Mesenchymal stem cell (in vitro differentiated cells and primary cell): ENCODE data around the gene KCNK7. TPM values are rescaled to one million over a fixed set of nuclear protein-coding genes. Genes with fewer than 3 reads are reported as not detected.
A peak's percentile ranks its signal among the peaks of the same experiment; 100 is the strongest.

Source experiments
- DNase-seq: peaks from one replicate; pipeline ENCODE4 v3.0.0-alpha.2; 2013
- H2AFZ ChIP-seq: one replicate; pipeline ENCODE4 v1.6.1; 2013; ENCODE audit warnings: low read depth, mild to moderate bottlenecking, control low read depth, inconsistent platforms, low read length, moderate library complexity
- H2AK5ac ChIP-seq: 2 replicates; pipeline ENCODE4 v1.6.1; 2013; ENCODE audit warnings: low read length, moderate library complexity, mild to moderate bottlenecking, inconsistent platforms; ENCODE audit not compliant: severe bottlenecking
- H2BK120ac ChIP-seq: one replicate; pipeline ENCODE4 v1.6.1; 2013; ENCODE audit warnings: low read depth, mild to moderate bottlenecking, inconsistent platforms, low read length, moderate library complexity
- H2BK12ac ChIP-seq, 2 experiments: one replicate each; pipeline ENCODE4 v1.6.1; 2013; ENCODE audit warnings: inconsistent platforms in 2 of 2, low read length in 2 of 2, mild to moderate bottlenecking in 2 of 2, moderate library complexity in 2 of 2, control low read depth in 1 of 2
- H2BK15ac ChIP-seq: one replicate; pipeline ENCODE4 v1.6.1; 2013; ENCODE audit warnings: mild to moderate bottlenecking, low read depth, inconsistent platforms; ENCODE audit not compliant: poor library complexity, severe bottlenecking
- H2BK5ac ChIP-seq: 2 replicates; pipeline ENCODE4 v1.6.1; 2013; ENCODE audit warnings: low read depth, mild to moderate bottlenecking, low read length, control low read depth, inconsistent platforms; ENCODE audit not compliant: poor library complexity, severe bottlenecking
- H3K14ac ChIP-seq, 2 experiments: one replicate each; pipeline ENCODE4 v1.6.1; 2013; ENCODE audit warnings: inconsistent platforms in 2 of 2, low read length in 2 of 2, control low read depth in 1 of 2, mild to moderate bottlenecking in 1 of 2, moderate library complexity in 1 of 2
- H3K18ac ChIP-seq, 2 experiments: one replicate each; pipeline ENCODE4 v1.6.1; 2013; ENCODE audit warnings: inconsistent platforms in 2 of 2, low read length in 2 of 2, control low read depth in 1 of 2, low read depth in 1 of 2, mild to moderate bottlenecking in 1 of 2
- H3K23ac ChIP-seq, 2 experiments: one replicate each; pipeline ENCODE4 v1.6.1; 2013; ENCODE audit warnings: inconsistent platforms in 2 of 2, low read length in 2 of 2, mild to moderate bottlenecking in 2 of 2, moderate library complexity in 2 of 2, control low read depth in 1 of 2
- H3K27ac ChIP-seq: 2 replicates; pipeline ENCODE4 v1.5.1; 2013; ENCODE audit warnings: mild to moderate bottlenecking, moderate library complexity, low read length, control low read depth, inconsistent platforms; ENCODE audit not compliant: poor library complexity, severe bottlenecking
- H3K27me3 ChIP-seq, 2 experiments: 2 replicates each; pipeline versions ENCODE4 v1.6.1 to v1.7.0; 2013; ENCODE audit warnings: low read length in 2 of 2, mild to moderate bottlenecking in 2 of 2, moderate library complexity in 2 of 2, control low read depth in 1 of 2, inconsistent platforms in 1 of 2; ENCODE audit not compliant: control insufficient read depth in 1 of 2, insufficient read depth in 1 of 2
- H3K36me3 ChIP-seq, 2 experiments: 2 replicates each; pipeline versions ENCODE4 v1.6.1 to v1.7.0; 2013; ENCODE audit warnings: low read length in 2 of 2, control low read depth in 1 of 2, inconsistent platforms in 1 of 2, low read depth in 1 of 2, mild to moderate bottlenecking in 1 of 2; ENCODE audit not compliant: insufficient read depth in 2 of 2, control insufficient read depth in 1 of 2
- H3K4ac ChIP-seq, 2 experiments: one replicate each; pipeline ENCODE4 v1.6.1; 2013; ENCODE audit warnings: inconsistent platforms in 2 of 2, low read length in 2 of 2, mild to moderate bottlenecking in 2 of 2, moderate library complexity in 2 of 2, control low read depth in 1 of 2, low read depth in 1 of 2
- H3K4me1 ChIP-seq: 2 replicates; pipeline ENCODE4 v1.6.1; 2013; ENCODE audit warnings: low read depth, low read length, control low read depth; ENCODE audit not compliant: control insufficient read depth, insufficient read depth
- H3K4me2 ChIP-seq: 2 replicates; pipeline ENCODE4 v1.6.1; 2013; ENCODE audit warnings: low read length, mild to moderate bottlenecking, inconsistent platforms; ENCODE audit not compliant: poor library complexity, severe bottlenecking
- H3K4me3 ChIP-seq, 2 experiments: 2 replicates each; pipeline versions ENCODE4 v1.5.1 to v1.7.0; 2013; ENCODE audit warnings: low read length in 2 of 2, mild to moderate bottlenecking in 2 of 2, control low read depth in 1 of 2, low read depth in 1 of 2; ENCODE audit not compliant: insufficient read depth in 1 of 2
- H3K79me1 ChIP-seq: replicated peaks from 2 replicates; pipeline ENCODE4 v1.6.1; 2013; ENCODE audit warnings: mild to moderate bottlenecking, control low read depth, low read length, inconsistent platforms; ENCODE audit not compliant: poor library complexity, severe bottlenecking
- H3K9ac ChIP-seq: 2 replicates; pipeline ENCODE4 v1.7.0; 2013; ENCODE audit warnings: mild to moderate bottlenecking, low read length, moderate library complexity
- H3K9me3 ChIP-seq: 2 replicates; pipeline ENCODE4 v1.7.0; 2013; ENCODE audit warnings: mild to moderate bottlenecking, low read length; ENCODE audit not compliant: control insufficient read depth
- H4K8ac ChIP-seq: one replicate; pipeline ENCODE4 v1.6.1; 2013; ENCODE audit warnings: inconsistent platforms, mild to moderate bottlenecking, low read length, moderate library complexity
- H4K91ac ChIP-seq: one replicate; pipeline ENCODE4 v1.6.1; 2013; ENCODE audit warnings: mild to moderate bottlenecking, low read length, inconsistent platforms
- WGBS: methylation state at CpG from one replicate; pipeline ENCODE4 v1.1.7; 2013; ENCODE audit warnings: mixed read lengths; 5-methylcytosine and 5-hydroxymethylcytosine counted together
- polyA plus RNA-seq, 2 experiments: library from polyadenylated mRNA; stranded (reverse); fragments of 200-250 nt; gene quantifications; one replicate each; pipeline ENCODE4 v1.2.3, GENCODE V29; 2013

The KCNK7 gene, protein sequence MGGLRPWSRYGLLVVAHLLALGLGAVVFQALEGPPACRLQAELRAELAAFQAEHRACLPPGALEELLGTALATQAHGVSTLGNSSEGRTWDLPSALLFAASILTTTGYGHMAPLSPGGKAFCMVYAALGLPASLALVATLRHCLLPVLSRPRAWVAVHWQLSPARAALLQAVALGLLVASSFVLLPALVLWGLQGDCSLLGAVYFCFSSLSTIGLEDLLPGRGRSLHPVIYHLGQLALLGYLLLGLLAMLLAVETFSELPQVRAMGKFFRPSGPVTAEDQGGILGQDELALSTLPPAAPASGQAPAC
- polyA plus RNA-seq (2013, experiment 1 of 2), result 0.04 TPM
- polyA plus RNA-seq (2013, experiment 2 of 2), result 0.08 TPM

DNA sequence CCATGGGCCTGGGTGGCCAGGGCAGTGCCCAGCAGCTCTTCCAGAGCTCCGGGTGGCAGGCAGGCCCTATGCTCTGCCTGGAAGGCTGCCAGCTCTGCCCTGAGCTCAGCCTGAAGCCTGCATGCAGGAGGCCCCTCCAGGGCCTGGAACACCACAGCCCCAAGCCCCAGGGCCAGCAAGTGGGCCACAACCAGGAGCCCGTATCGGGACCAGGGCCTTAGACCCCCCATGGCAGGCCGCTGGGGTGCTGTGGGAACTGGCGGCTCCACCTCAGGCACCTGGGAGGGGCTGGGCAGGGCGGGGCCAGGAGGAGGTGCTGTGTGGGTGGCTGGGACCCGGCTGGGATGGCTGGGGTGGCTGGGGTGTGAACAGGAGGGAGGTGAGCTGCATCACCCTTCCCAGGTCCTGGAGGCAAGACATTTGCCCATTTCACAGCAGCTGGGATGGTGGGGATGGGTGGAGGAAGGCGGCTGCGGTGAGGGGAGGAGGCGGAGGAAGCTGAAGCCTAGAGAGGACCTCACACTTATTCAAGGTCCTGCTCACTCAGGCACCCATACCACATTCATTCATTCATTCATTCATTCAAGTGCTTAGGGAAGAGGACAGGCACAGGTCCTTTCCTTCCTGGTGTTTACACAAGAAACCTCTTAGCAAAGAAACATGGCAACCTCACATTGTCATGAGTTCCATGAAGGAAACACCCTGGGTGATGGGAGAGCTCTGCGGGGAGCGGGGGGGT lies at the start of gene KCNK7:
Gene KCNK7 (minus strand): TSS at position 258 of the 739 bp plus-strand sequence. CDS start 28 bp downstream, at position 230.
- WGBS, result 87% methylated on average over 12 of the region's 12 CpGs
- no peak for DNase-seq
- no peaks in the 10 kb centered on the region for H3K27me3 ChIP-seq

DNA sequence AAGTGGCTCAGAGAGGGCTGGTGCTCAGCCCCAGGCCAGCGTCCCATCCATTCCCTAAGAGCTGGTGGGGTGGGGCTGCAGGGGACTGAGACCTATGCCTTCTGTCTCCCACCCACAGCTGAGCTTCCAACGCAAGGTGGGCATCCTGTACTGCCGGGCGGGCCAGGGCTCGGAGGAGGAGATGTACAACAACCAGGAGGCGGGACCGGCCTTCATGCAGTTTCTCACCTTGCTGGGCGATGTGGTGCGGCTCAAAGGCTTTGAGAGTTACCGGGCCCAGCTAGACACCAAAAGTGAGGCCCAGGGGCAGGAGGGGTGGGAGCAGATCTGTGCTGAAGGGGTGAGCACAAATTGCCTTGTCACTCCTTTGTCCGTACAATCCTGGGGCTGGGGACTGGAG lies 49.2 kb upstream of the KCNK7 start:
- DNase-seq, result no peak
- no peaks in the 10 kb centered on the region for H3K27me3 ChIP-seq
- no peak overlapping the region for H3K9ac ChIP-seq
- H3K23ac ChIP-seq, result no peak overlapping the region
- no peak overlapping the region for H3K4ac ChIP-seq
- H3K18ac ChIP-seq, result no peak overlapping the region
- H2BK15ac ChIP-seq, result no peak overlapping the region
- no peak overlapping the region for H3K4me3 ChIP-seq
- peaks cover 50% of the 10 kb centered on the region for H3K4me1 ChIP-seq
- H4K91ac ChIP-seq, result no peak overlapping the region
- peaks cover 29% of the 10 kb centered on the region for H3K79me1 ChIP-seq
- H3K9me3 ChIP-seq, result no peaks in the 10 kb centered on the region
- H3K27ac ChIP-seq, result no peak overlapping the region
- peaks cover 36 to 77% of the 10 kb centered on the region in 2 experiments for H3K36me3 ChIP-seq
- H3K4me2 ChIP-seq, result no peak overlapping the region
- no peak overlapping the region for H4K8ac ChIP-seq
- H2AK5ac ChIP-seq, result peak overlapping the region; percentile 89
- no peak overlapping the region for H3K14ac ChIP-seq
- H2BK5ac ChIP-seq, result peak overlapping the region; percentile 32
- no peak overlapping the region for H2AFZ ChIP-seq
- WGBS, result 92% methylated on average over 11 of the region's 11 CpGs
- H2BK120ac ChIP-seq, result no peak overlapping the region
- H2BK12ac ChIP-seq, result no peak overlapping the region

More for the DNA sequence above, at the start of gene KCNK7:
- Histone ChIP-seq H3K79me1 (peaks cover 4% of the 10 kb centered on the region), H3K23ac (no peak within 1 kb of the TSS), H3K27ac (no peak within 1 kb of the TSS), H2AFZ (no peak within 1 kb of the TSS), H3K14ac (peak within 1 kb of the TSS in 1 of 2 experiments; percentile 6), H3K4me2 (no peak within 1 kb of the TSS), H3K18ac (no peak within 1 kb of the TSS), H3K4me3 (peak within 1 kb of the TSS in 1 of 2 experiments; percentile 18), H2AK5ac (no peak within 1 kb of the TSS), H4K8ac (peak within 1 kb of the TSS; percentile 24), H3K9me3 (no peaks in the 10 kb centered on the region), H3K9ac (peak within 1 kb of the TSS; percentile 26), H3K4me1 (peaks cover 22% of the 10 kb centered on the region), H3K4ac (no peak within 1 kb of the TSS), H2BK15ac (peak within 1 kb of the TSS; percentile 39), H4K91ac (no peak within 1 kb of the TSS), H3K36me3 (peaks cover 47 to 60% of the 10 kb centered on the region in 2 experiments), H2BK120ac (no peak within 1 kb of the TSS), H2BK5ac (no peak within 1 kb of the TSS), H2BK12ac (peak within 1 kb of the TSS in 1 of 2 experiments; percentile 40)

DNA sequence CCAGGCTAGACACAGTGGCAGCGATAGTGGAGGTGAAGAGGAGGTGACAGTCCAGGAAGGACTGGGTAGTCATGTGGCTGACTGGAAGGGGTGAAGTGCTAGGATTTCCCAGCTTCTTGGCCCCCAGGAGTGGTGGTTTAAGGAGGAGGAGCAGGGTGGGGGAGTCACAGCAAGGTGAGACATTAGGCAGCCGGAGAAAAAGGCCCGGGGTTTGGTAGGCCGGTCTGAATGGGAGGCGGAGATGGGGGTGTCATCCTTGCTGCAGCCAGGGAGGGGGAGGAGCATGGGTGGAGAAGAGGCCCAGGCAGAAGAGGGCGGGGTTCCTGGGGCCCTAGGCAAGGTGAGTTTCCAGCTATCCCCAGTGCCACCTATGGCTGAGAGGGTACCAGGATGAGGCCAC lies 48.4 kb upstream of the KCNK7 start:
- H3K79me1 ChIP-seq, result peaks cover 24% of the 10 kb centered on the region
- peaks cover 30 to 72% of the 10 kb centered on the region in 2 experiments for H3K36me3 ChIP-seq
- no peak overlapping the region for H3K9ac ChIP-seq
- H3K23ac ChIP-seq, result no peak overlapping the region
- H2BK15ac ChIP-seq, result no peak overlapping the region
- H2BK120ac ChIP-seq, result no peak overlapping the region
- H2BK5ac ChIP-seq, result no peak overlapping the region
- no peak overlapping the region for H3K4ac ChIP-seq
- H3K4me3 ChIP-seq, result no peak overlapping the region
- peak overlapping the region; percentile 71 for H2AK5ac ChIP-seq
- no peak overlapping the region for H2AFZ ChIP-seq
- no peak overlapping the region for H3K4me2 ChIP-seq
- WGBS, result 81% methylated on average over 6 of the region's 6 CpGs
- H3K27me3 ChIP-seq, result no peaks in the 10 kb centered on the region
- H2BK12ac ChIP-seq, result no peak overlapping the region
- no peak overlapping the region for H3K18ac ChIP-seq
- H3K9me3 ChIP-seq, result no peaks in the 10 kb centered on the region
- no peak for DNase-seq
- peaks cover 54% of the 10 kb centered on the region for H3K4me1 ChIP-seq
- H3K27ac ChIP-seq, result peak overlapping the region; percentile 48
- H4K8ac ChIP-seq, result no peak overlapping the region
- H4K91ac ChIP-seq, result no peak overlapping the region
- no peak overlapping the region for H3K14ac ChIP-seq

DNA sequence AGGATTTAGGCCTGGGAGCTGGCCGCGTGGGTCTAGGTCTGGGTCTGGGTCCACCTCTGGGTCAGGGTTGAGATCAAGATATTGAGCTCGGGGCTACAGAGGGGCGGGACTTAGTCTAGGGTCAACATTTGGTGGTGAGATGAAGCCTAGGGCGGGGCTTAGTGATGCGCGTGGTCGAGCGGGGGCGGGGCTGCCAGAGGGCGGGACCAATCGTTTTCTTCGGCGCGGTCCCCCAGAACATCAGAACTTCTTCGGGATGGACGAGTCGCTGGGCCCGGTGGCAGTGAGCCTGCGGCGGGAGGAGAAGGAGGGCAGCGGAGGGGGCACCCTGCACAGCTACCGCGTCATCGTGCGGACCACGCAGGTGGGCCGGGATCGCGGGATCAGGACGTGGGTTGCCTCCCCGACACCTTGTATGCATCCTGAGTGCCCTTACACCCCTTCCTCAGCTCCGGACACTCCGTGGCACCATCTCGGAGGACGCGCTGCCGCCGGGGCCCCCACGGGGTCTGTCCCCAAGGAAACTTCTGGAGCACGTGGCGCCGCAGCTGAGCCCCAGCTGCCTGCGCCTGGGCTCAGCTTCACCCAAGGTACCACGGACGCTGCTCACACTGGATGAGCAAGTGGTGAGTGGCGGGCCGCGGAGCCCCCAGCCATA lies 46.5 kb upstream of the KCNK7 start:
- Histone ChIP-seq H3K23ac (no peak overlapping the region), H3K9ac (no peak overlapping the region), H2BK120ac (no peak overlapping the region), H3K4me1 (peaks cover 64% of the 10 kb centered on the region), H3K27ac (peak overlapping the region; percentile 53), H3K27me3 (no peaks in the 10 kb centered on the region), H2BK15ac (no peak overlapping the region), H4K91ac (peak overlapping the region; percentile 1), H3K14ac (no peak overlapping the region), H3K4me3 (no peak overlapping the region), H3K79me1 (peaks cover 24% of the 10 kb centered on the region), H2BK5ac (no peak overlapping the region), H3K18ac (no peak overlapping the region), H2BK12ac (no peak overlapping the region), H3K9me3 (no peaks in the 10 kb centered on the region), H2AFZ (no peak overlapping the region), H4K8ac (peak overlapping the region; percentile 35), H3K36me3 (peaks cover 30 to 63% of the 10 kb centered on the region in 2 experiments), H2AK5ac (peak overlapping the region; percentile 81), H3K4me2 (no peak overlapping the region), H3K4ac (peak overlapping the region in 1 of 2 experiments; percentile 15)
- no peak for DNase-seq
- WGBS, result 61% methylated on average over 45 of the region's 49 CpGs
